ENCODE results near the gene PRPH2. TPM values are rescaled to one million over a fixed set of nuclear protein-coding genes. Genes with fewer than 3 reads are reported as not detected.

Gene PRPH2, protein sequence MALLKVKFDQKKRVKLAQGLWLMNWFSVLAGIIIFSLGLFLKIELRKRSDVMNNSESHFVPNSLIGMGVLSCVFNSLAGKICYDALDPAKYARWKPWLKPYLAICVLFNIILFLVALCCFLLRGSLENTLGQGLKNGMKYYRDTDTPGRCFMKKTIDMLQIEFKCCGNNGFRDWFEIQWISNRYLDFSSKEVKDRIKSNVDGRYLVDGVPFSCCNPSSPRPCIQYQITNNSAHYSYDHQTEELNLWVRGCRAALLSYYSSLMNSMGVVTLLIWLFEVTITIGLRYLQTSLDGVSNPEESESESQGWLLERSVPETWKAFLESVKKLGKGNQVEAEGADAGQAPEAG
- total RNA-seq (2016; rRNA removed; fragmentation: Illumina TruSeq; extraction: Trizol) (0.04 and 0.06 TPM in 2 replicates), polyA plus RNA-seq (2011; rRNA removed) (0.03 and 0.05 TPM in 2 replicates), polyA minus RNA-seq (2011; rRNA and poly(A)+ RNA removed; ENCODE audit: low replicate concordance) (not detected in 2 replicates), Bru-seq, nascent RNA (percentile 9 among the genes with signal in this experiment), BruChase-seq, experiment 1, labeled RNA remaining after a 6-hour chase (percentile 10 among the genes with signal in this experiment), BruChase-seq, experiment 2, labeled RNA remaining after a 2-hour chase (percentile 10 among the genes with signal in this experiment)
- total RNA-seq (2016; cell fraction: cytosol; rRNA removed; fragmentation: Illumina TruSeq; extraction: Trizol; ENCODE audit: low read depth): 0.10 TPM in 1 of 2 replicates, not detected in the other
- 0.04 TPM in 1 of 2 replicates, not detected in the other for total RNA-seq (2016; cell fraction: insoluble cytoplasmic fraction; rRNA removed; fragmentation: Illumina TruSeq; extraction: Trizol)
- total RNA-seq (2016; cell fraction: membrane; rRNA removed; fragmentation: Illumina TruSeq; extraction: Trizol): 0.10 TPM in 1 of 2 replicates, not detected in the other
- total RNA-seq (2016; cell fraction: nucleus; rRNA removed; fragmentation: Illumina TruSeq; extraction: Trizol): not detected in 2 replicates
- 0.05 TPM in 2 replicates for polyA plus RNA-seq (2011; cell fraction: cytosol; rRNA removed)
- polyA plus RNA-seq (2011; cell fraction: nucleus; rRNA removed): 0.08 TPM in 1 of 2 replicates, not detected in the other
- not detected in 2 replicates for polyA plus RNA-seq (2012)
- polyA plus RNA-seq (2016; cell fraction: cytosol; fragmentation: Illumina TruSeq; extraction: Trizol; ENCODE audit: low read depth): not detected in 2 replicates
- polyA plus RNA-seq (2016; cell fraction: insoluble cytoplasmic fraction; fragmentation: Illumina TruSeq; extraction: Trizol; ENCODE audit: low read depth): not detected in 2 replicates
- polyA plus RNA-seq (2016; cell fraction: membrane; fragmentation: Illumina TruSeq; extraction: Trizol; ENCODE audit: low read depth): not detected in 2 replicates
- polyA plus RNA-seq (2016; cell fraction: nucleus; fragmentation: Illumina TruSeq; extraction: Trizol; ENCODE audit: insufficient read depth, low read depth): not detected in 2 replicates
- not detected in 2 replicates for polyA minus RNA-seq (2011; cell fraction: cytosol; rRNA and poly(A)+ RNA removed)
- 0.12 TPM in 1 of 2 replicates, not detected in the other for polyA minus RNA-seq (2011; cell fraction: nucleus; rRNA and poly(A)+ RNA removed)
- long read RNA-seq, experiment 1: 0 reads
- long read RNA-seq, experiment 2, partial matches to known transcripts: 1 of 1 reads
- long read RNA-seq, experiment 2, other reads (novel, unspliced or antisense): 0 of 1 reads

DNA sequence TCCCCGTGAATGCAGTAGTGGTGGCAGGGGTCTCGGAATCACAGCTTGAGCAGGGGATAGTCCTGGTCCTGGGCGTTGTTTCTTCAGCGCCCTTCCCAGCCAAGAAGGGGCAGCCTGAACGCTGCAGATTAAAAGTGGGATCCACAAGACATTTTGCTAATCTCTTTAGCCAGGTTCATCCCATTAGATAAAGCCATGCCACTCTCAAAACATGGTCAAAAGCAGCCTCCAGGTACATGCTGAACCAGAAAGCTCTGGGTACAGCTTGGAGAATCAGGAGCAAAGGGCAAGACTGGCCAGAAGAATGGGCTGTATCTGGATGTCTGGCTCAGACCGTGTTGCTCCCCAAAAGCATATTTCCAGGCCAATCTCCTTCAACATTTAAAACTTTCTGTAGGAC, at the start of gene PRPH2:
PRPH2 (minus strand) TSS at position 101 of the 400 bp plus-strand sequence. CDS start 263 bp downstream, outside the sequence.
- BruUV-seq (replicated peaks): no TSS peak
- no peaks in the 10 kb centered on the region for H3K9me3 ChIP-seq (ENCODE audit: low read length)
- no peak within 1 kb of the TSS for H3K4me3 ChIP-seq (replicated peaks in 1 of 3; ENCODE audit: insufficient read depth in 1 of 3, low read depth in 2 of 3, low read length in 3 of 3)
- H3K27me3 ChIP-seq (ENCODE audit: control insufficient read depth in 1 of 2, insufficient read depth in 2 of 2, low read length in 2 of 2): no peaks in the 10 kb centered on the region; a peak in 2 of 5 replicates
- ATAC-seq (no peak), FAIRE-seq (no peak), DNase-seq (ENCODE audit: low spot score) (no peak)
- H3K36me3 ChIP-seq (replicated peaks in 1 of 2; ENCODE audit: control insufficient read depth in 1 of 2, insufficient read depth in 2 of 2, low read length in 2 of 2): no peaks in the 10 kb centered on the region
- POLR2A ChIA-PET: interaction anchor here (1.1 kb wide), 1 partner anchor 24 kb away, joined by 4 read pairs; the partner anchor contains the start of gene TBCC
- H3K4me1 ChIP-seq (ENCODE audit: insufficient read depth, low read length): peaks cover 10% of the 10 kb centered on the region
- CTCF ChIA-PET (ENCODE audit: low intra/inter-chr PET ratio, low total read pairs): no interaction called here
- intact Hi-C loops (cut with micrococcal nuclease; ENCODE audit: unreplicated experiment) (no loop called here), in situ Hi-C loops (cut with HindIII; ENCODE audit: extremely low pct_ligation_motif_present, low pct_unique_long_range_greater_than_20kb) (no loop called here)
- H3K4me2 ChIP-seq (ENCODE audit: low read depth, low read length): no peak within 1 kb of the TSS
- 21% methylated on average over 1 of the region's 6 CpGs for WGBS (ENCODE audit: low lambda C conversion rate)
- no peaks in the 10 kb centered on the region for H3K79me2 ChIP-seq (ENCODE audit: insufficient read depth, low read length)
- H3K9ac ChIP-seq (ENCODE audit: insufficient read depth, low read depth, low read length): no peak within 1 kb of the TSS
- no peak within 1 kb of the TSS for H2AFZ ChIP-seq (ENCODE audit: low read length)
- H4K20me1 ChIP-seq (ENCODE audit: insufficient read depth, low read length): no peaks in the 10 kb centered on the region
- H3K27ac ChIP-seq (ENCODE audit: extremely low read length, insufficient read depth, low read length): no peak within 1 kb of the TSS
- no peak for TF ChIP-seq GTF2F1 (IDR thresholded peaks at IDR 0.05; ENCODE audit: low read length)
- TF ChIP-seq HNRNPL (IDR thresholded peaks at IDR 0.05; ENCODE audit: low read depth, low read length): no peak
- no peak for TF ChIP-seq SIX1 (CRISPR knock-in tag; IDR thresholded peaks at IDR 0.05; ENCODE audit: borderline replicate concordance)
- TF ChIP-seq ZNF350 (CRISPR knock-in tag; IDR thresholded peaks at IDR 0.05; ENCODE audit: borderline replicate concordance, low read depth): no peak
- TF ChIP-seq ZBTB20 (CRISPR knock-in tag; IDR thresholded peaks at IDR 0.05; ENCODE audit: borderline replicate concordance, low read depth): no peak
- TF ChIP-seq ZBTB40 (IDR thresholded peaks at IDR 0.05): no peak
- no peak for TF ChIP-seq ZBTB40 (CRISPR knock-in tag; IDR thresholded peaks at IDR 0.05)
- TF ChIP-seq ZFP36 (IDR thresholded peaks at IDR 0.05; ENCODE audit: borderline replicate concordance, low read depth, low read length, partially characterized antibody): no peak
